Adrenal gland (tissue), 12 donors: ENCODE data around the gene FILIP1. TPM values are rescaled to one million over a fixed set of nuclear protein-coding genes. Genes with fewer than 3 reads are reported as not detected.
A peak's percentile ranks its signal among the peaks of the same experiment; 100 is the strongest.

Experiments
- DNase-seq, 7 donors: peaks; one replicate each; pipeline ENCODE4 v3.0.0-alpha.2; 2019 to 2020
- H3K27ac ChIP-seq, 5 donors: fragments of 200-600 bp; sonication (generic) in 4 of 5; 1 replicate in 3 of 5; 2 replicates in 2 of 5; pipeline versions ENCODE4 v1.5.1 to v1.8.0; 2016 to 2020; ENCODE audit warnings: mild to moderate bottlenecking in 1 of 5
- H3K27me3 ChIP-seq: fragments of 200-600 bp; 2 replicates; pipeline ENCODE4 v1.8.0; 2021
- H3K36me3 ChIP-seq, 2 donors: fragments of 200-600 bp; replicated peaks in 1 of 2; 1 replicate in 1 of 2; 2 replicates in 1 of 2; pipeline versions ENCODE4 v1.5.1 to v1.8.0; 2018 to 2022
- H3K4me1 ChIP-seq, 2 donors: fragments of 200-600 bp; replicated peaks in 1 of 2; 1 replicate in 1 of 2; 2 replicates in 1 of 2; pipeline versions ENCODE4 v1.5.1 to v1.8.0; 2018 to 2021
- H3K4me3 ChIP-seq, 4 donors: fragments of 200-600 bp; sonication (generic) in 3 of 4; one replicate each; pipeline ENCODE4 v1.5.1; 2016 to 2018
- H3K9me3 ChIP-seq, 3 donors: fragments of 200-600 bp; sonication (generic) in 1 of 3; replicated peaks in 1 of 3; 1 replicate in 2 of 3; 2 replicates in 1 of 3; pipeline versions ENCODE4 v1.5.1 to v1.8.0; 2016 to 2021
- POLR2A ChIP-seq, 2 donors: fragments of 450-650 bp; IDR thresholded peaks; one replicate each; pipeline ENCODE4 v1.6.1; 2017; ENCODE audit warnings: antibody characterized with exemption in 2 of 2, mild to moderate bottlenecking in 2 of 2, moderate library complexity in 1 of 2
- WGBS, 4 donors: extraction: QIAGEN DNeasy Blood & Tissue Kit in 2 of 4; methylation state at CpG; one replicate each; pipeline versions ENCODE4 v1.1.5 to v1.1.7; 2013 to 2017; 5-methylcytosine and 5-hydroxymethylcytosine counted together
- intact Hi-C, 2 donors: fragments of 100-400 bp; cut with DNase I; formaldehyde crosslinking; loops; one replicate each; pipeline versions ENCODE4 v1.14.1 to v1.15.0; 2022 to 2023
- polyA plus RNA-seq, 3 donors: library from polyadenylated mRNA; stranded (reverse); fragments of 200-250 nt in 2 of 3; fragments of 350-450 nt in 1 of 3; fragmentation: Illumina TruSeq in 1 of 3; extraction: RNeasy Lipid Tissue Mini Kit (QIAGEN cat#74804) in 1 of 3; gene quantifications; one replicate each; pipeline ENCODE4 v1.2.3, GENCODE V29; 2013 to 2014
- total RNA-seq, 9 donors: library from RNA; depleted of rRNA in 4 of 9; stranded (reverse); fragments of >200 nt in 4 of 9; fragments of 120-200 nt in 1 of 9; fragmentation: NEBNext Ultra II Directional in 1 of 9; extraction: Animal tissue kit (Norgen Biotek cat#: 25700) in 1 of 9; gene quantifications; one replicate each; pipeline versions ENCODE4 v1.1.0 to v1.2.4, GENCODE V29; 2013 to 2023
- TF ChIP-seq, protein P1 (sequence below), 6 experiments: fragments of 450-650 bp in 4 of 6; fragments of 200-600 bp in 2 of 6; sonication (generic) in 1 of 6; IDR thresholded peaks; 1 replicate in 5 of 6; 2 replicates in 1 of 6; pipeline versions ENCODE4 v1.5.1 to v1.8.0; 2016 to 2021; ENCODE audit warnings: antibody characterized with exemption in 6 of 6, mild to moderate bottlenecking in 2 of 6, moderate library complexity in 1 of 6
- donor health status: healthy with polysubstance abuse.
- donor health status: Bipolar disorder and iron deficiency.
- donor health status: DM: yes; HTN: yes; CAD: no.
- donor health status: DM: no; HTN: no; CAD: no.
- donor health status: DM: no; HTN: no; CAD: no.
- donor health status: DM: yes; HTN: yes; CAD: no.

FILIP1 gene
- total and polyA plus RNA-seq, 12 donors = 0.94 to 8.0 (median 2.3) TPM

GRCh38 chr6:75351570-75351969 is 142.0 kb downstream of the FILIP1 start:
- H3K4me1 ChIP-seq = peaks cover 9 to 10% of the 10 kb centered on the region in 2 donors
- intact Hi-C loops = loop anchor here in 1 of 2 donors (10.0 kb wide), 1 partner anchor 153 kb away; no protein-coding TSS in a partner anchor
- 94 to 95% (median 95%) methylated on average over 2 of the region's 2 CpGs for WGBS, 4 donors
- no peak for DNase-seq
- H3K9me3 ChIP-seq = no peaks in the 10 kb centered on the region
- no peak overlapping the region for H3K4me3 ChIP-seq
- H3K36me3 ChIP-seq = no peaks in the 10 kb centered on the region
- no peak for TF ChIP-seq POLR2A (IDR thresholded peaks at IDR 0.05)
- TF ChIP-seq, protein P1, sequence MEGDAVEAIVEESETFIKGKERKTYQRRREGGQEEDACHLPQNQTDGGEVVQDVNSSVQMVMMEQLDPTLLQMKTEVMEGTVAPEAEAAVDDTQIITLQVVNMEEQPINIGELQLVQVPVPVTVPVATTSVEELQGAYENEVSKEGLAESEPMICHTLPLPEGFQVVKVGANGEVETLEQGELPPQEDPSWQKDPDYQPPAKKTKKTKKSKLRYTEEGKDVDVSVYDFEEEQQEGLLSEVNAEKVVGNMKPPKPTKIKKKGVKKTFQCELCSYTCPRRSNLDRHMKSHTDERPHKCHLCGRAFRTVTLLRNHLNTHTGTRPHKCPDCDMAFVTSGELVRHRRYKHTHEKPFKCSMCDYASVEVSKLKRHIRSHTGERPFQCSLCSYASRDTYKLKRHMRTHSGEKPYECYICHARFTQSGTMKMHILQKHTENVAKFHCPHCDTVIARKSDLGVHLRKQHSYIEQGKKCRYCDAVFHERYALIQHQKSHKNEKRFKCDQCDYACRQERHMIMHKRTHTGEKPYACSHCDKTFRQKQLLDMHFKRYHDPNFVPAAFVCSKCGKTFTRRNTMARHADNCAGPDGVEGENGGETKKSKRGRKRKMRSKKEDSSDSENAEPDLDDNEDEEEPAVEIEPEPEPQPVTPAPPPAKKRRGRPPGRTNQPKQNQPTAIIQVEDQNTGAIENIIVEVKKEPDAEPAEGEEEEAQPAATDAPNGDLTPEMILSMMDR (IDR thresholded peaks at IDR 0.05) = no peak
- no peak overlapping the region for H3K27ac ChIP-seq
- no peaks in the 10 kb centered on the region for H3K27me3 ChIP-seq

DNA sequence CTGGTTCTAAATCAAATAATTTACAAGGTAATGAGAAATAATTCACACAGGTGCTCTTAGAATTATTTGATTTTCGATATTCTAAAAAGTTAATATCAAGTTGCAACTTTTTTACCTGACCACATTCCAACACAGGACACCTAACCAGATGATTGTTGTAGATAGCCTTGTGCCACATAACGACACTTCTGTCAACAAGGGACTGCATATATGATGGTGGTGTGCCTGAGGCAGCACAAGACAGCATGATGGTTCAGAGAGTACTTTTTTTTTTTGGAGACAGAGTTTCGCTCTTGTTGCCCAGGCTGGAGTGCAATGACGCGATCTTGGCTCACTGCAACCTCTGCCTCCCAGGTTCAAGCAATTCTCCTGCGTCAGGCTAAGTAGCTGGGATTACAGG is 142.8 kb downstream of the FILIP1 start:
- no peaks in the 10 kb centered on the region for H3K36me3 ChIP-seq
- H3K27me3 ChIP-seq = no peaks in the 10 kb centered on the region
- no peak overlapping the region for H3K27ac ChIP-seq
- no peak for TF ChIP-seq POLR2A (IDR thresholded peaks at IDR 0.05)
- TF ChIP-seq, protein P1 (IDR thresholded peaks at IDR 0.05) = no peak
- DNase-seq = no peak
- intact Hi-C loops = loop anchor here in 1 of 2 donors (10.0 kb wide), 1 partner anchor 154 kb away; no protein-coding TSS in a partner anchor
- no peak overlapping the region for H3K4me3 ChIP-seq
- peaks cover 9 to 10% of the 10 kb centered on the region in 2 donors for H3K4me1 ChIP-seq
- no peaks in the 10 kb centered on the region for H3K9me3 ChIP-seq
- 92 to 96% (median 92%) methylated on average over 6 of the region's 6 CpGs for WGBS, 4 donors

GRCh38 chr6:75350156-75350555 is 143.4 kb downstream of the FILIP1 start:
- no peak overlapping the region for H3K27ac ChIP-seq

GRCh38 chr6:75349262-75349984 is 144.2 kb downstream of the FILIP1 start:
- H3K4me3 ChIP-seq = peak overlapping the region in 2 of 4 donors; percentile 1 to 38
- no peaks in the 10 kb centered on the region for H3K36me3 ChIP-seq
- DNase-seq = no peak
- WGBS, 4 donors = 9 to 15% (median 12%) methylated on average over 22 to 24 of the region's 24 CpGs
- no peaks in the 10 kb centered on the region for H3K9me3 ChIP-seq
- TF ChIP-seq, protein P1 (IDR thresholded peaks at IDR 0.05) = peak in 1 of 6 experiments; percentile 8
- TF ChIP-seq POLR2A (IDR thresholded peaks at IDR 0.05) = no peak
- peaks cover 9 to 10% of the 10 kb centered on the region in 2 donors for H3K4me1 ChIP-seq
- no peaks in the 10 kb centered on the region for H3K27me3 ChIP-seq
- intact Hi-C loops = no loop called here
- no peak overlapping the region for H3K27ac ChIP-seq

More at GRCh38 chr6:75350156-75350555, 143.4 kb downstream of the FILIP1 start:
- WGBS, 4 donors = 46 to 55% (median 48%) methylated on average over 3 of the region's 3 CpGs
- H3K9me3 ChIP-seq = no peaks in the 10 kb centered on the region
- no peak overlapping the region for H3K4me3 ChIP-seq
- TF ChIP-seq, protein P1 (IDR thresholded peaks at IDR 0.05) = no peak
- no peak for TF ChIP-seq POLR2A (IDR thresholded peaks at IDR 0.05)
- H3K27me3 ChIP-seq = no peaks in the 10 kb centered on the region
- H3K4me1 ChIP-seq = peaks cover 9 to 10% of the 10 kb centered on the region in 2 donors
- no peak for DNase-seq
- intact Hi-C loops = loop anchor here in 1 of 2 donors (10.0 kb wide), 1 partner anchor 155 kb away; no protein-coding TSS in a partner anchor
- no peaks in the 10 kb centered on the region for H3K36me3 ChIP-seq
